ENCODE measurements around the gene AQP5.

GRCh38 chr12:49950273-49951251 lies 11.1 kb upstream of the AQP5 start, which contains the start of gene AQP2:
- TF ChIP-seq CTCF (IDR thresholded peaks at IDR 0.05) = no peak
- TF ChIP-seq POLR2A (IDR thresholded peaks at IDR 0.05) = no peak
- no peak for TF ChIP-seq POLR2AphosphoS5 (IDR thresholded peaks at IDR 0.05)
- no peak for TF ChIP-seq EP300 (IDR thresholded peaks at IDR 0.05)

Data from gastroesophageal sphincter (tissue), 3 donors.